ENCODE results near the gene CCDC92B.

CCDC92B gene

DNA sequence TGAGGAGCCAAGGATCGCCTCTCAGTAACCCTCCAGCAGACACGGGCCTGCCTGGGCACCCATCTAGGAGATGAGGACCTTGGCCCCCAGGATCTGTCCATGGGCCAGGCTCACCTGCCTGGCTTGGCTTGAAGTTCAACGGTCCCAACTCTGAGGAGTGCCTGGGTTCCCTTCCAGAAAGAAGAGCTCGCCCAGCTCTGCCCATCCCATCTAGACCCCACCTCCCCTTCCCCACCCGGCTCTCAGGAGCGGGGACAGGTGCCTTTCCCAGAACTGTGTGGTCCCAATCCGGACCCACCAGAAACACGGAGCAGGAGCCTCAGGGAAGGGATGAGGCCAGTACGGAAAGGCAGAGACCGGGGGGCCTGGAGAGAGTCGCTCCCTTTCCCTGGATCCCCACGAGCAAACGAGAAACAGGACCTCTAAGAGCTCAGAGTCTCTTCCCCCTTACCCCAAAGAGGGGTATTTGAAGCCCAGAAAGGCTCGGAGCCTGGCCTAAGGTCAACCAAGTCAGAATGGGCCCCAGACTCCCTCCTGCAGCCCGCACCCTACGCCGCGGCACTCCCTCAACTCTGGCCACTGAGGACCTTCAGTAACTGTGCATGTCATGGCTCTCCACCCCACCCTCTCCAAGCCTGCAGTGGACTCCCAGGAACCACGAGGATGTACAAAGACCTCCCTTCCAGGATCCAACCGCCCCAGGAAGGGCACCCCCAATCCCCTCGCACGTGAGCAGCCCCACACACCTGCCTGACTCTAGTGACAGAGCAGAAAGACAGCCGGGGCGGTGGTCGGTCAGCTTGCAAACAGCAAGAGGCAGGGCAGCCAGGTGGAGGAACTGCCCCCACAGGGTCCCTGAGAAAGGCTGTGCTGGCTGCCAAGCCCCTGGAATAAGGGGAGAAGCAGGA lies 43.3 kb downstream of the CCDC92B start:
- POLR2A ChIA-PET = no interaction called here
- H3K4me3 ChIP-seq (ENCODE audit: low read depth, low read length) = no peak overlapping the region
- CTCF ChIA-PET = interaction anchor here (1.0 kb wide), 1 partner anchor 9 kb away, joined by 4 read pairs; no protein-coding TSS in a partner anchor
- TF ChIP-seq, protein P1, sequence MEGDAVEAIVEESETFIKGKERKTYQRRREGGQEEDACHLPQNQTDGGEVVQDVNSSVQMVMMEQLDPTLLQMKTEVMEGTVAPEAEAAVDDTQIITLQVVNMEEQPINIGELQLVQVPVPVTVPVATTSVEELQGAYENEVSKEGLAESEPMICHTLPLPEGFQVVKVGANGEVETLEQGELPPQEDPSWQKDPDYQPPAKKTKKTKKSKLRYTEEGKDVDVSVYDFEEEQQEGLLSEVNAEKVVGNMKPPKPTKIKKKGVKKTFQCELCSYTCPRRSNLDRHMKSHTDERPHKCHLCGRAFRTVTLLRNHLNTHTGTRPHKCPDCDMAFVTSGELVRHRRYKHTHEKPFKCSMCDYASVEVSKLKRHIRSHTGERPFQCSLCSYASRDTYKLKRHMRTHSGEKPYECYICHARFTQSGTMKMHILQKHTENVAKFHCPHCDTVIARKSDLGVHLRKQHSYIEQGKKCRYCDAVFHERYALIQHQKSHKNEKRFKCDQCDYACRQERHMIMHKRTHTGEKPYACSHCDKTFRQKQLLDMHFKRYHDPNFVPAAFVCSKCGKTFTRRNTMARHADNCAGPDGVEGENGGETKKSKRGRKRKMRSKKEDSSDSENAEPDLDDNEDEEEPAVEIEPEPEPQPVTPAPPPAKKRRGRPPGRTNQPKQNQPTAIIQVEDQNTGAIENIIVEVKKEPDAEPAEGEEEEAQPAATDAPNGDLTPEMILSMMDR (IDR thresholded peaks at IDR 0.05; ENCODE audit: insufficient read depth, low read length, missing control alignments) = no peak
- no peak for DNase-seq (ENCODE audit: low read depth, low spot score)

DNA sequence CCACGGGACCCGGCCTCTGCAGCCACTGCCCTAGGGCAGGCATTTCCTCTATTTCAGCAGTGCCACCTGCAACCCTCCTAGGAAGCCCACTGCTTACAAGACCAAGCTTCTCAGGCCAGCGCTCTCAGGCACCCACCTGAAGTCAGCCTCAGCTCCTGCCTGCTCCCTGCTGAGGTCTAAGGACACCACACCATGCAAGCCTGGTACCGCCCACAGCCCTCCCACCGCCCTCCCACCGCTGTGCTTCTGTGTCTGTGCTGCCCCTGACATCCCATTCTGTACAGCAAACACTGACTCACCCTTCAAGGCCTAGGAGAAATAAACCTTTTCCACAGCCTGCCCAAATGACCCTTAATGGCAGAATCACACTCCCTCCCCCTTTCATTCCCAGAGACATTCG lies 44.2 kb downstream of the CCDC92B start:
- CTCF ChIA-PET = no interaction called here
- DNase-seq (ENCODE audit: low read depth, low spot score) = no peak
- POLR2A ChIA-PET = no interaction called here
- TF ChIP-seq, protein P1 (IDR thresholded peaks at IDR 0.05; ENCODE audit: insufficient read depth, low read length, missing control alignments) = no peak
- no peak overlapping the region for H3K4me3 ChIP-seq (ENCODE audit: low read depth, low read length)

DNA sequence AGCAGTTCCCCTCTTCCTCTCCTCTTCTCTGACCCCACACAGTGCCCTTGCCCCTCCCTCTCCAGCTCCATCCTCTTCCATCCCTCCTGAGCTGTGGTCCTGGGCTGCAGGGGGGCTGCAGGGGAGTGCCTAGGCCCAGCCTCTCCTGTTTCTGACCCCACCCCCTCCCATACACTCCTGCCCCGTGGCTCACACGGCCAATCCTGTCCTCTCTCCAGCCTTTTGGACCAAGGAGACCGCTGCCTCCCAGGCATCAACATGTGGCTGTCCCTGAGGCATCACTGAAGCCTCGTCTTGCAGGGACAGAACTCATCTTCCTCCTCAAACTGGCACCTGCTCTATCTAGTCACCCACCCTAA lies 44.6 kb downstream of the CCDC92B start:
- ChIA-PET POLR2A (no interaction called here), CTCF (interaction anchor here (1.0 kb wide), 1 partner anchor 9 kb away, joined by 3 read pairs; no protein-coding TSS in a partner anchor)
- TF ChIP-seq, protein P1 (IDR thresholded peaks at IDR 0.05; ENCODE audit: insufficient read depth, low read length, missing control alignments) = no peak
- DNase-seq (ENCODE audit: low read depth, low spot score) = no peak
- no peak overlapping the region for H3K4me3 ChIP-seq (ENCODE audit: low read depth, low read length)

DNA sequence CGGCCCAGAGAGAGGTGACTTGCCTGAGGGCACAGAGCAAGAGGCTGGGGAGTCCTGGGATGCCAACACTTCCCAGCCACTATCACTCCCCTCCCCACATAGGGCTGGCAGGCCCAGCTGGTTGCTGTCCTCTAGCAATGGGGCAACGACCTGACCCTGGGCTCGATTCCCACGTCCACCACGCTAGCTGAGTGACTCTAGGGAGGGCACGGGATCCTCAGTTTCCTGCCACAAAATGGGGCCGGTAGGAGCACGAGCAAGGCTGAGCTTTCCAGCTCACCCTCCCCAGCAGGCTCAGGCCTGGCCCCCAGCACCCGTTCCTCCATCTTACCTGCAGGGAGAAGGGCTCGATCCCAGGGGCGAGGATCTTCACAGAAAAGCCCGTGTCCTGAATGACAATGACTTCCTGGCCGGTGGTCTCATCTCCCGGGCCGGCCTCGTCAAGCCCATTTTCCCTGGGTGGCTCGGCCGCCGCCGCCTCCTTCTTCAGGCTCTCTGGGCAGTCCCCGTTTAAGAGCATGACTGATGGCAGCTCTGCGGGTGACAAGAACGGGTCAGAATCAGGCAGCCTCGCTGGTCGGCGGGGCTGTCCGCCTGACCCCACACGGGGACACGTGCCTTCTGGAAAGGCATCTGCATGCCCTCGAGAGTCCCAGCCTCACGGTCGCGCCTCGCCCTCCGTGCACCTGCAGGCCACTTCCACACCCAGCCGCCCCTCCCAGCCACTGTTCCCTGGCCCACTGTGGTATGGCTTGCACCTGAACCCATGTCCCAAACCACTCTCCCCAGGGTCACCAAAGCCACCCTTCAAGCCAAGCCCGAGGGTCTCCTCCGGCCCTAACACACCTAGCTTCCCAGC lies 45.2 kb downstream of the CCDC92B start:
- ChIA-PET POLR2A (no interaction called here), CTCF (interaction anchor here (1.0 kb wide), 1 partner anchor 8 kb away, joined by 3 read pairs; no protein-coding TSS in a partner anchor)
- no peak for DNase-seq (ENCODE audit: low read depth, low spot score)
- no peak overlapping the region for H3K4me3 ChIP-seq (ENCODE audit: low read depth, low read length)
- TF ChIP-seq, protein P1 (IDR thresholded peaks at IDR 0.05; ENCODE audit: insufficient read depth, low read length, missing control alignments) = no peak

DNA sequence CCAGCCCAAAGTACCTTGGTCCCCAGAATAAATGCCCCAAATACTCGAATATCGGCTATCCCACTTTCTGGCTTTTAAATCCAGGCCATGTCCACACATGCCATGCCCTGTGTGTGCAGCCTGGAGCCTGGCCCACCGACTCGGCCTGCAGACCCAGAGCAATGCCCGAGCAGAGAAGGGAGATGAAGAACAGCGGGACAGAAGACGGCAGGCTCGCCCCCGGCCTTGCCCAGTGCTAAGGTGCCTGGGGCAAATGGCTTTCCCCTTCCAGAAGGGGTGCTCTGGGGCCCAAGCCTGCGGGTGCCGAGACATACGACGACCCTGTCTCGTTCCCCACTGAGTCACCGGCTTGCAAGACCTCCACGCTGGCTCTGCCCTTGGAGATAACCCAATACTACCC lies 45.8 kb downstream of the CCDC92B start:
- H3K4me3 ChIP-seq (ENCODE audit: low read depth, low read length) = no peak overlapping the region
- ChIA-PET POLR2A (no interaction called here), CTCF (no interaction called here)
- TF ChIP-seq, protein P1 (IDR thresholded peaks at IDR 0.05; ENCODE audit: insufficient read depth, low read length, missing control alignments) = no peak
- no peak for DNase-seq (ENCODE audit: low read depth, low spot score)

DNA sequence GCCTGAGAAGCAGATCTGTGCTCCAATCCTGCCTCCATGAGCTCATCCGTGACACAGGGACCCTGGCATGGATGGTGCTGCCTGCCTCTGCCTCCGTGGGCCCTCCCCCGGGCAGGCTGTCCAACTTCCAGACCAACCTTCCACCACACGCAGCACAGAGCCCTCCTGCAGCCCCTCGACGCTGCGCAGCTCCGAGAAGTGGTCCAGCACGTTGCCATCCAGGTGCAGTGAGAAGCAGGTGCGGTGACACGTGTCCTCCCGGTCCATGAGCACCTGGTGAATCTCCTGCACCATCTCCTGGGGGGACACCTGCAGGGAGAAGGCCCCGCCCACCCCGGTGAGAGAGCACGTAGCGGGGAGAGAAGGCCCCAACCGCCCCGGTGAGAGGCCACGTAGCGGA lies 46.3 kb downstream of the CCDC92B start:
- ChIA-PET POLR2A (no interaction called here), CTCF (no interaction called here)
- no peak overlapping the region for H3K4me3 ChIP-seq (ENCODE audit: low read depth, low read length)
- TF ChIP-seq, protein P1 (IDR thresholded peaks at IDR 0.05; ENCODE audit: insufficient read depth, low read length, missing control alignments) = no peak
- DNase-seq (ENCODE audit: low read depth, low spot score) = no peak

Measured in AG04449 (cell line).